ENCODE data around the gene CCDC74B.
"Not testable (repeated sequence)": the region's sequence is repeated elsewhere in the genome, so short reads cannot be mapped to it uniquely, and the experiment has no call there.

DNA sequence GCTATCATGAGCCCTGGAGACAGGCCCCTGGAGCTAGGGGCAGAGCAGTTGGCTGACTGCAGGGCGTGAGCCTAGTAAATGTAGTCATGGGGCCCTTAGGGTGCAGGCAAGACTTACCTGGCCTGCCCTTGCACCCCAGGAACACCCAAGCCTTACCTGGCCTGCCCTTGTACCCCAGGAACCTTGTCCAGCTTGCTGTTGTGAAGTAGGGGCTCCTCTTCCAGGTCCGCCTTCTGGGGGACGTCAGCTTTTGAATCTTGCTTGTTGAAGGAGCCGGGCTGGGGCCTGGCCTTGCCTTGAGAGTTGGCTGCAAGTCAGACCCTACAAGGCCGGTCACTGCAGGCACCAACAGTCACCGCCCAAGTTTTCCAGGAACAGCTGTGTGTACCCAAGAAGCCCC, 3.9 kb downstream of the CCDC74B start:
- TF ChIP-seq ZBTB7A (tag by site-specific recombination; IDR thresholded peaks at IDR 0.05; ENCODE audit: low read depth); ZNF121 (tag by site-specific recombination; IDR thresholded peaks at IDR 0.05); ZNF558 (tag by site-specific recombination; IDR thresholded peaks at IDR 0.05); ZNF623 (tag by site-specific recombination; IDR thresholded peaks at IDR 0.05); ZNF112 (tag by site-specific recombination; IDR thresholded peaks at IDR 0.05): not testable (repeated sequence)
- TF ChIP-seq, protein P1, sequence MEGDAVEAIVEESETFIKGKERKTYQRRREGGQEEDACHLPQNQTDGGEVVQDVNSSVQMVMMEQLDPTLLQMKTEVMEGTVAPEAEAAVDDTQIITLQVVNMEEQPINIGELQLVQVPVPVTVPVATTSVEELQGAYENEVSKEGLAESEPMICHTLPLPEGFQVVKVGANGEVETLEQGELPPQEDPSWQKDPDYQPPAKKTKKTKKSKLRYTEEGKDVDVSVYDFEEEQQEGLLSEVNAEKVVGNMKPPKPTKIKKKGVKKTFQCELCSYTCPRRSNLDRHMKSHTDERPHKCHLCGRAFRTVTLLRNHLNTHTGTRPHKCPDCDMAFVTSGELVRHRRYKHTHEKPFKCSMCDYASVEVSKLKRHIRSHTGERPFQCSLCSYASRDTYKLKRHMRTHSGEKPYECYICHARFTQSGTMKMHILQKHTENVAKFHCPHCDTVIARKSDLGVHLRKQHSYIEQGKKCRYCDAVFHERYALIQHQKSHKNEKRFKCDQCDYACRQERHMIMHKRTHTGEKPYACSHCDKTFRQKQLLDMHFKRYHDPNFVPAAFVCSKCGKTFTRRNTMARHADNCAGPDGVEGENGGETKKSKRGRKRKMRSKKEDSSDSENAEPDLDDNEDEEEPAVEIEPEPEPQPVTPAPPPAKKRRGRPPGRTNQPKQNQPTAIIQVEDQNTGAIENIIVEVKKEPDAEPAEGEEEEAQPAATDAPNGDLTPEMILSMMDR (tag by site-specific recombination; IDR thresholded peaks at IDR 0.05), result not testable (repeated sequence)
- TF ChIP-seq, protein P2, sequence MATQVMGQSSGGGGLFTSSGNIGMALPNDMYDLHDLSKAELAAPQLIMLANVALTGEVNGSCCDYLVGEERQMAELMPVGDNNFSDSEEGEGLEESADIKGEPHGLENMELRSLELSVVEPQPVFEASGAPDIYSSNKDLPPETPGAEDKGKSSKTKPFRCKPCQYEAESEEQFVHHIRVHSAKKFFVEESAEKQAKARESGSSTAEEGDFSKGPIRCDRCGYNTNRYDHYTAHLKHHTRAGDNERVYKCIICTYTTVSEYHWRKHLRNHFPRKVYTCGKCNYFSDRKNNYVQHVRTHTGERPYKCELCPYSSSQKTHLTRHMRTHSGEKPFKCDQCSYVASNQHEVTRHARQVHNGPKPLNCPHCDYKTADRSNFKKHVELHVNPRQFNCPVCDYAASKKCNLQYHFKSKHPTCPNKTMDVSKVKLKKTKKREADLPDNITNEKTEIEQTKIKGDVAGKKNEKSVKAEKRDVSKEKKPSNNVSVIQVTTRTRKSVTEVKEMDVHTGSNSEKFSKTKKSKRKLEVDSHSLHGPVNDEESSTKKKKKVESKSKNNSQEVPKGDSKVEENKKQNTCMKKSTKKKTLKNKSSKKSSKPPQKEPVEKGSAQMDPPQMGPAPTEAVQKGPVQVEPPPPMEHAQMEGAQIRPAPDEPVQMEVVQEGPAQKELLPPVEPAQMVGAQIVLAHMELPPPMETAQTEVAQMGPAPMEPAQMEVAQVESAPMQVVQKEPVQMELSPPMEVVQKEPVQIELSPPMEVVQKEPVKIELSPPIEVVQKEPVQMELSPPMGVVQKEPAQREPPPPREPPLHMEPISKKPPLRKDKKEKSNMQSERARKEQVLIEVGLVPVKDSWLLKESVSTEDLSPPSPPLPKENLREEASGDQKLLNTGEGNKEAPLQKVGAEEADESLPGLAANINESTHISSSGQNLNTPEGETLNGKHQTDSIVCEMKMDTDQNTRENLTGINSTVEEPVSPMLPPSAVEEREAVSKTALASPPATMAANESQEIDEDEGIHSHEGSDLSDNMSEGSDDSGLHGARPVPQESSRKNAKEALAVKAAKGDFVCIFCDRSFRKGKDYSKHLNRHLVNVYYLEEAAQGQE (tag by site-specific recombination; IDR thresholded peaks at IDR 0.05), result not testable (repeated sequence)

All from HEK293 (cell line).